GF-D8 (cell line): ENCODE results near the gene KCNQ1.

Source experiments
- DNase-seq: peaks from one replicate; lab custom pipeline; 2025; lab: John Stamatoyannopoulos, UW

The KCNQ1 gene

GRCh38 chr11:2665526-2666400 lies 221.0 kb downstream of the KCNQ1 start:
- no peak for DNase-seq

DNA sequence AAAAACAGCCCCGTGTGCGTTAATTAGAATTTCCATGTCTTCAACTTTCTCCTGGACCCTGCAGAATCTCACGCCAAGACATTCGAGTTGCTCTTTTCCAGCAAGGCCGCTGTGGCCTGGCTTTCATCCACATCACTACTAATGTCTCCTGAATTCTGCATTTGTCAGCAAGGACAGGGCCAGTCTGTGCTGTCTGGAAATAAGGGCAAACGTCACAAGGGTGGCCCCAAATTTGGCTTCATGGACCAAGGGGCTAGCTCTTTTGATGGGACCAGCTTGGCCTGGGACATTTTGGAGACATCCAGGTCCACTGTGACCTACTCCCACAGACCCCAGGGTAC lies 221.6 kb downstream of the KCNQ1 start:
- no peak for DNase-seq

DNA sequence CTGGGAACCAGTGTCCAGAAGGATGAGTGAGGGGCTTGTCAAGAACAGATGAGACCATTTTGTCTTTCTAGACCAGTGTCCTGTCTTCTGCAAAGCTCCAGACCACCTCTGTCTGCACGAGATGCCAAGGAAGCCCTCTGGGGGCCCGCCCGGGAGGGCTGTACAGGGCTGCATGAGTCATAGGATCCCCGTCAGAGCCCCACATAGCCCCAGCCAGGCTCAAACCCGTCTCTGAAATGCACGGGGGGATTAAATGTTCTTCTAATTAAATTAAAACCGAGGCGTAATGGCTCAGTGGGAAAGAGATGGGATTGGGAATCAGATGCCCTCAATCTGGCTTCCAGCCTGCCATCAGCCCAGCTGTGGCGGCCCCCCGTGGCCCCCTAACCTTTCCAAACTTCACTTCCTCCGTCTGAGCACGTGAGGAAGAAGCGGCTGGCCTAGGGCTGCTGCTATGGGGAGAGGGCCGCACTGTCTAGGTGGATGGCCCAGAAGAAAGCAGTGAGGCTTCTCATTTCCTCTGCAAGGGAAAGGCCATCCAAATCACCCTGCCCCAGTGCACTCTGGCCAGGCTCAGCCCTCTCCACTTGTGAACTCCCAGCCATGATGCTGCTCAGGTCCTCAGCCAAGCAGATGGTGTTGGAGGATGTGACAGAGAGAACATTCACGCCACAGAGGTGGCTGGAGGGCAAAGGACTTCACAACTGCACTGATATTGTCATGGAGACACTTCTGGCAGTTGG lies 222.2 kb downstream of the KCNQ1 start:
- DNase-seq = no peak

- no peak for DNase-seq
These were observed 223.1 kb downstream of the KCNQ1 start for GRCh38 chr11:2667940-2668339.

GRCh38 chr11:2668876-2669275 lies 224.1 kb downstream of the KCNQ1 start:
- no peak for DNase-seq

DNA sequence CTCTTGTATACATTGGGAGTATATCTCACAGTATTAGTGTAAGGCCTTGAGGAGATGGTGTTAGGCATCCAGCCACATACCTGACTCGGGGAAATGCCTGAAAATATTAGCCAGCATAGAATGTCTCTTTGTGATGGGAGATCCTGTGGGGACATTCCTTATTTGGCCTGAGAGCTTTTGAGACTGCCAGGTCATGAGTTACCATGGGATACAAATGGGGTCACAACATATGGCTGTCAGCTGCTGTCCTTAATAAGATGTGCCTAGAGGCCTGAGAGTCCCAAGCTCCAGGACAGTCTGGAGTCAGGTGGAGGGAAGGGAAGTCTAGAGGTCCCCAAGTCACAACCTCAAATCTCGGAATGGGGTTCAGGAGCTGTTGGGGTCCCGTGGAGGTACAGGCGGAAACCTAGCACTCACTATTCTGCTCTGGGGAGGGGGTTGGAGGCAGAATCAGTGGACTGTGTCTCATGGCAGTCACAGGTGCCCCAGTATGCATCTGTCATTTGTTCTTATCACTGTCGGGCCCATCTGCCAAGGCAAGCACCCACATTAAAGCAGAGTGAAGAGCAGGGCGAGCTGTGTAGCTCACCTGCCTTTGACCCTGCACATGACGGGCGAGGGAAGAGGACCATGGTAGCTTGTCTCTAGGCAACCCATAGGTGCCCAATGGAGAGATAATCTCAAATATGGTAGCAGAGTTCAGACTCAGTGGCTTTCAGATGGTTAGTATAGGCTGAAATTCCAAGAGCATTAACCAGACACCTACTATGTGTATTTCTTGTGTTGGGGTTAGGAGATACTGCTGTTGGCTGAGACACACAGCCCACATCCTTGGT lies 225.0 kb downstream of the KCNQ1 start:
- DNase-seq = no peak

GRCh38 chr11:2670541-2671100 lies 225.8 kb downstream of the KCNQ1 start:
- no peak for DNase-seq

- DNase-seq = no peak
These were observed 226.9 kb downstream of the KCNQ1 start for GRCh38 chr11:2671748-2672147.

DNA sequence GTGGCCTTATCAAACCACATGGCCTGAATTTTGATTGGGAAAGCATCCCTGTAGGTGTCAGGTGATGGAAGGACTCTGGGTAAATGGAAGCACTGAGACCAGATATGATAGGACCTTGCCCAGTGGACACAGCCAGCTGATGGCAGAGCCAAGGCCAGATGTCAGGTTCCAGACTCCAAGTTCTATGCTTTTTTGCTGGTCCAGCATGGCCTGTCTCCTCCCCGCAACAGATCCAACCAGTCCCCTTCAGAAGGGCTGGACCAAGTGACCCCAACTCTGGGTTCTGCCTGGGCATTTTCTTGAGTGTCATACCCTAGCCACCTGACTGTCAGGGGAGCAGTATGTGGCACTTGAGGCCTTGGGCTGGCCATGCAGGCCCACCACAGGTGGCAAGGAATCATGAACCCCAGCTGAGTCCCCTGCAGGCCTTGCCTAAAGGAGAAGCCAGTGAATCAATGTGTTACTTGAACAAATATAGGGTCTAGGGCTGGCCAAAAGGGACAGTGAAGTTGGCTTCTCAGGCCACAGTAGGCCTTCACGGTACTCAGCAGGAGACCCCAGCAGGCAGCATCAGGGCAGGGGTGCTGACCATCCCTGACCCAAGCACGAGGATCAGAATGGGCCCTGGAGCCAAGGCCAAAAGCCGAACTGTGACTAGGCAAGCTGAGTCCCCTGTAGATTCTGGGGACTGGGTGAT lies 227.9 kb downstream of the KCNQ1 start:
- DNase-seq = no peak

DNA sequence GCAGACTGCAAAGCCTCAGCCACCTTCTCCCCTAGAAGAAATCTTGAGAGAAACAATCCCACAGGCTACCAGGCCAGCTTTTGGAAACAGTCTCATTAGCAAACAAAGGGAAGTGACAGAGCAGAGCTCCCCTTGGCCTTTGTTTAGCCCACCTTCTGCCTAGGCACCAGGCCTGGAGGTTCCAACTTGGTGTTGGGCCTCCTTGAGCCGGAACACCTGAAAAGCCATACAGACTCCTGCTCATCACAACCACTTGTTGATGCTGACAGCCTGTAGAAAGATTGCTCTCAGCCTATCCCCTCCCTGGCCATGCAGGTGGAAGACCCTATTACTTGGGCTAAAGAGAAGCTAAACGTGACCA lies 228.4 kb downstream of the KCNQ1 start:
- DNase-seq = no peak

DNA sequence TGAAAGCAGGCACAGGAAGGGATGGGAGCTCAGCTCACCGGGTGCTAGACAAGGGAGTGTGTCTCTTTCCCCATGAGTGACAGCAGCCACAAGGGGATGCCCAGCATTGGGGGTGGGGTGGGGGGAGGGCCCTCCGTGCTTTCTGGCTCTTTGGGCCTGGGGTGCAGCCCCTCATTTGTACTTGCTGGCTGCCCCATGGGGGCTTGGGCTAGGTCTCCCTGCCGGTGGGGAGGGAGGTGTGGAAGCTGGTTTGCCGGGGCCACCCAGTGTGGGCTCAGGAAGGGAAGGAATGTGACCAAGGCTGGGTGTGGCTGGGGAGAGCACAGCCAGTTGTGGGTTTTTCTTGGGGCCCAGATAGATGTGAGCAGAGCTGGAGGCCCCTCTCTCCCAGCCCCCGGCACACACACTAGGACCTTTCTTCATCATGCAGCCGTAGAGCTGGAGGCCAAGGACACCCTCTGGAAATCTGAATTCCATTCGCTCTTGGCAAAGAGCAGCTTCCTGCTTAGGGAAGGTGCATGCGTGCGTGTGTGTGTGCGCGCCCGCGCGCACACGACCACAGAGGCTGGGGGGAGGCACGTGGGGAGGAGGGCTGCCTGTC lies 229.2 kb downstream of the KCNQ1 start:
- DNase-seq = no peak

GRCh38 chr11:2674658-2675131 lies 229.9 kb downstream of the KCNQ1 start:
- no peak for DNase-seq

GRCh38 chr11:2675540-2675939 lies 230.7 kb downstream of the KCNQ1 start:
- no peak for DNase-seq

GRCh38 chr11:2677127-2677526 lies 232.3 kb downstream of the KCNQ1 start:
- DNase-seq = peak; percentile 25

- DNase-seq = no peak
These were observed 233.6 kb downstream of the KCNQ1 start for GRCh38 chr11:2678396-2678795.

DNA sequence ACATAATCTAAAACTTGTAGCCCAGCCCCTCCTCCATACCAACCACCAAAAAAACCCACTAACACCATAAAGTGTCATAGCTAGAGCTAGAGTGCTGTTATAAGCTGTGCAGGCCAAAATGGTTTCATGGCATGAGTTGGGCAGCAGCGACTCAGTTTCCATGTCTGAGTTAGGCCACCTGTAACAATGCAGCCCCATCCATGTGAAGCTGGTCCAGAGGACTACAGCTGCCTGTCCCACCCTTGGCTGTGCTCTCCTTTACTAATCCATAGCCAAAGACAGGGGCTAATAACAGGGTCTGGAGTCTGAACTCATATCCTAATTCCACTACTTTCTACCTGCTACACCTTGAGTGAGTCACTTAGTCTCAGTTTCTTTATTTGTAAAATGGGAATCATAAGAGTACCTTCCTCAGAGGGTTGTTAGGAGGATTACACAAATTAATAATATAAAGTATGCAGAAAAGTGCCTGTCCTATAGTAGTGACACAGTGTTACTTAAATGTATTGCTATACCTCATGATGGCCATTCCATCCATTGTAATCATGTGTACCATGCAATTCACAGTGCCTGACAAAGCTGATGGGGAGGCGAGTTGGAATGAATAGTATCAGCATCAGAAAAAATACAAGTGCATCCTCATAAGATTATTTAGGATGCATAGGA lies 234.3 kb downstream of the KCNQ1 start:
- no peak for DNase-seq

- DNase-seq = no peak
These were observed 236.8 kb downstream of the KCNQ1 start for GRCh38 chr11:2681408-2682145.

GRCh38 chr11:2683806-2684205 lies 239.0 kb downstream of the KCNQ1 start:
- no peak for DNase-seq

- DNase-seq = no peak
These were observed 239.8 kb downstream of the KCNQ1 start for GRCh38 chr11:2684581-2684980.

GRCh38 chr11:2685051-2685450 lies 240.2 kb downstream of the KCNQ1 start:
- no peak for DNase-seq
